Right lung (tissue), 10 donors: ENCODE measurements around the gene LMNA. TPM values are rescaled to one million over a fixed set of nuclear protein-coding genes. Genes with fewer than 3 reads are reported as not detected.
A peak's percentile ranks its signal among the peaks of the same experiment; 100 is the strongest.
"Not testable (repeated sequence)": the region's sequence is repeated elsewhere in the genome, so short reads cannot be mapped to it uniquely, and the experiment has no call there.

Experiments used
- DNase-seq, 2 donors: peaks; one replicate each; pipeline ENCODE4 v3.0.0-alpha.2; 2013
- long read RNA-seq, 8 donors: transcript quantifications; one replicate each; lab custom pipeline, GENCODE V29; 2026
- polyA plus RNA-seq, 5 donors: library from polyadenylated mRNA; unstranded; fragments of 120-200 nt; gene quantifications; one replicate each; pipeline versions ENCODE4 v1.2.1 to v1.2.3, GENCODE V29; 2013; ENCODE audit warnings: inconsistent platforms in 1 of 5, low replicate concordance in 1 of 5; ENCODE audit not compliant: insufficient read length in 5 of 5, insufficient read depth in 1 of 5

LMNA gene
- 100 to 1,000 TPM in 1 of 5 donors, 10 to 100 TPM in 4; 71.3 to 128 (median 78.0) TPM for polyA plus RNA-seq
- long read RNA-seq, donor 1, transcript LMNA-206 (12 exons, 3,190 nt), result major isoform, 14 of 32 reads
- long read RNA-seq, donor 1, partial matches to known transcripts, result 14 of 32 reads
- long read RNA-seq, donor 1, other reads (novel, unspliced or antisense), result 0 of 32 reads
- long read RNA-seq, donor 2, transcript LMNA-206 (12 exons, 3,190 nt), result major isoform, 7 of 13 reads
- long read RNA-seq, donor 2, partial matches to known transcripts, result 6 of 13 reads
- long read RNA-seq, donor 2, other reads (novel, unspliced or antisense), result 0 of 13 reads
- long read RNA-seq, donor 3, partial matches to known transcripts, result 15 of 20 reads
- long read RNA-seq, donor 3, other reads (novel, unspliced or antisense), result 0 of 20 reads
- long read RNA-seq, donor 4, transcript LMNA-206 (12 exons, 3,190 nt), result major isoform, 5 of 14 reads
- long read RNA-seq, donor 4, partial matches to known transcripts, result 8 of 14 reads
- long read RNA-seq, donor 4, other reads (novel, unspliced or antisense), result 0 of 14 reads
- long read RNA-seq, donor 5, transcript LMNA-206 (12 exons, 3,190 nt), result major isoform, 9 of 46 reads
- long read RNA-seq, donor 5, partial matches to known transcripts, result 36 of 46 reads
- long read RNA-seq, donor 5, other reads (novel, unspliced or antisense), result 0 of 46 reads
- long read RNA-seq, donor 6, transcript LMNA-206 (12 exons, 3,190 nt), result major isoform, 17 of 48 reads
- long read RNA-seq, donor 6, partial matches to known transcripts, result 30 of 48 reads
- long read RNA-seq, donor 6, other reads (novel, unspliced or antisense), result 0 of 48 reads
- long read RNA-seq, donor 7, transcript LMNA-206 (12 exons, 3,190 nt), result major isoform, 8 of 34 reads
- long read RNA-seq, donor 7, partial matches to known transcripts, result 25 of 34 reads
- long read RNA-seq, donor 7, other reads (novel, unspliced or antisense), result 0 of 34 reads
- long read RNA-seq, donor 8, transcript LMNA-206 (12 exons, 3,190 nt), result major isoform, 5 of 5 reads
- long read RNA-seq, donor 8, partial matches to known transcripts, result 0 of 5 reads
- long read RNA-seq, donor 8, other reads (novel, unspliced or antisense), result 0 of 5 reads

DNA sequence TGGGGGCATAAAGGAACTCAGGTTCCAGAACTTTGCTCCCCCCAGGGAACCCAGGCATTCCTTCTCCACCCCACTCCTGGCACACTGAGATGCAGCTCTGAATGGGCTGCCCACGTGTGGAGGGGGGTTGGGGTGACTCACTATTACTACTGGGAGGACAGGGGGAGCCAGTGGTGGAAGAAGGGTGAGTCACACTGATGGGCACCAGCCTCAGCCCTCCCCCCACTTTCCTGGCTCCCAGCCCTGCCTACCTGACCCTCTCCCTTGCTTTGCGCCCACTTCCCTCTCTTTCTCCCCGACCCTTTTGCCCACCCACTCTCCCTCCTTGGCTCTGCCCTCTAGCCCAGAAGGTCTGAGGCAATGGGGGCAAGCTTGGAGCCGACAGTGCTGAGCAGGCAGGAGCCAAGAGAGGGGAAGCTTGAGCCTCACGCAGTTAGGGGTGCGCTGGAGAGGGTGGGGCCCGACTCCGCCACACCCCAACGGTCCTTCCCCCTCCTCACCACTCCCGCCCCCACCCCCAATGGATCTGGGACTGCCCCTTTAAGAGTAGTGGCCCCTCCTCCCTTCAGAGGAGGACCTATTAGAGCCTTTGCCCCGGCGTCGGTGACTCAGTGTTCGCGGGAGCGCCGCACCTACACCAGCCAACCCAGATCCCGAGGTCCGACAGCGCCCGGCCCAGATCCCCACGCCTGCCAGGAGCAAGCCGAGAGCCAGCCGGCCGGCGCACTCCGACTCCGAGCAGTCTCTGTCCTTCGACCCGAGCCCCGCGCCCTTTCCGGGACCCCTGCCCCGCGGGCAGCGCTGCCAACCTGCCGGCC lies at the start of gene LMNA:
LMNA (plus strand) TSS at position 611 of the 818 bp plus-strand sequence. CDS start 208 bp downstream, outside the sequence.
- DNase-seq, result peak; percentile 81 to 83

DNA sequence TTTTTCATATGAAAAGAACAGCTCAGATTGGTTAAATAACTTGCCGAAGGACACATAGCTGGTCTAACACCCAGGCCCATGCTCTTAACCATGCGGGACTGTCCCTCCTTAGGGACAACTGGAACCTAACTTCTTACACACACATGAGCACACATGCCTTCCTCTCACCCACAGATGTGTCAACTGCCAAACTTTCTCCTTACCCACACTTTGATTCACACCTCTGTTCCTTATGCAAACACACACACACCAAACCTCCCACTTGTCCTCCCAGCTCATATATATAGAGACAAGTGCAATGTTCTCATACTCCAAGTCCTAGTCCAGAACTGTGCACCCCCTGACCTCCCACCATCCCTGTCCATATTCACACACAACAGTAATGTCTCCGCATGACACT lies 49.3 kb upstream of the LMNA start:
- DNase-seq, result no peak

GRCh38 chr1:156065871-156066270 lies 48.6 kb upstream of the LMNA start:
- DNase-seq, result no peak

GRCh38 chr1:156067262-156067661 lies 47.2 kb upstream of the LMNA start:
- DNase-seq, result no peak

GRCh38 chr1:156069490-156070455 lies 44.7 kb upstream of the LMNA start:
- DNase-seq, result no peak

DNA sequence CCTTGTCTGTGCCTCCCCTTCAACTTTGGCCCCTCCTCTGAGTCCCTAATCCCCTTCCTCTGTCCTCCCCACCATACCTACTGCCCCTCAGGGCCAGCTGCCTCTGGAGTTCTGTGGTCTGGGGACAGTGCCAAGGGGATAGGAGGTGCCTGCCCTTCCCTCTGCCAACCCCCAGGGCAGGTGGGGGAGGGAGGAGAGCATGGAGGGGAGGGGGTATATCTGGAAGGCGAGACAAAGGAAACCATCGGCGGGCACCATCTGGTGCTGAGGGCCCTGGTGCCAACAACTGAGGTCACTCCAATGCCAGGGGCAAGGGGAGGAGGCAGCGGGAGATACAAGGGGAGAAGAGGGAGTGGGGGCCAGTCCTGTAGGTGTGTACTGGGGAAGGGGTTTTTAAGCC lies 44.0 kb upstream of the LMNA start:
- no peak for DNase-seq

DNA sequence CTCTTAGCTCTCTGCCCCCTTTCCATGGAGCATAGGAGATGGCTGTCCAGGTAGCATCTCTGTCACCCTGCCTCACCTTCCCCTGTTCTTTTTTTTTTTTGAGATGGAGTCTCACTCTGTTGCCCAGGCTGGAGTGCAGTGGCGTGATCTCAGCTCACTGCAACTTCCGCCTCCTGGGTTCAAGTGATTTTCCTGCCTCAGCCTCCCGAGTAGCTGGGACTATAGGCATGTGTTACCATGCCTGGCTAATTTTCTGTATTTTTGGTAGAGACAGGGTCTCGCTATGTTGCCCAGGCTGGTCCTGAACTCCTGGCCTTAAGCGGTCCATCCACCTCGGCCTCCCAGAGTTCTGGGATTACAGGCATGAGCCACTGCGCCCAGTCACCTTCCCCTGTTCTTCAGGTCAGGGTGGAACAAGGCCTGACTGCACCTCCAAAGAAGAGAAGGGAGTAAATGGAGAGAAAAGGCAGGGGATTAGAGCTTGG lies 43.1 kb upstream of the LMNA start:
- not testable (repeated sequence) for DNase-seq

- no peak for DNase-seq
These were observed 42.3 kb upstream of the LMNA start for GRCh38 chr1:156072251-156072650.

- DNase-seq, result no peak
These were observed 41.3 kb upstream of the LMNA start for GRCh38 chr1:156073110-156073687.

GRCh38 chr1:156073740-156074139 lies 40.8 kb upstream of the LMNA start:
- DNase-seq, result no peak

DNA sequence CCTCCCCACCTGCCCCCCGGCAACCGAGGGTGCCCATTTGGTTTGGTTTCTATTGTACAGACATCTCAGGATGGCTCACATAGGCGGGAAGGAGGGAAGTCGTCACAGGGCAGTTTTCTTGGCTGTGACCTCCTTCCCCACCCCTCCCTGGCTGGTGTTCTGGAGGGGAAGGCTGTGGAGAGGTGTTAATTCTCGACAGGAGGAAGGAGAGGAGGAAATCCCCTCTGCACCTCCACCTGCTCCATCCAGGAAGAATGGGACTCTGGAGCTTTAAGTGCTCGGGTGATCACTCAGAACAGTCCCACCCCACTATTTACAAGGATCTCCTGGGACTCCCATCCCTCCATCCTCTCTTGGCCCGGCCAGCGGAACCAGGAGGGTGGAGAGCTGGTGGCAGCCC lies 39.9 kb upstream of the LMNA start:
- no peak for DNase-seq

- no peak for DNase-seq
These were observed 39.3 kb upstream of the LMNA start for GRCh38 chr1:156075162-156075561.

DNA sequence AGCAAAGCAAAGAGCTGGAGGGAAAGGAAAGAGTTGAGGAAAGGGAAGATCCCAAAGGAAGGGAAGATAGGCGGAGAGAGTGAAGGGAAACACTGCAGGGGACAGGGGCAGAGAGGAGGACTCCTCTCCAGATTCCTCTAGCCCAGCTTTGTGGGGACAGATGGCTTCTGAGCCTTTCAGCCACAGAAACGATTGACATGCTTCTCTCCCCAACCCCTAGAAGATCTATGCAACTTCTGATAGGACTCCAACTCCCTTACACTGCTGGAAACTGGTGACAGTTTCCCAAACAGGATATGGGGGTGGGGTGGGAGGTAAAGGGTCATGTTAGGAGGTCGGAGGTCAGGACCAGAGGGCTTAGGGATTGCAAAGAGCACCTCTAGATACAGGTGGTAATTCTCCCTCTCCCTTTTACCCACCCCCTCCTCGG lies 38.7 kb upstream of the LMNA start:
- DNase-seq, result no peak

DNA sequence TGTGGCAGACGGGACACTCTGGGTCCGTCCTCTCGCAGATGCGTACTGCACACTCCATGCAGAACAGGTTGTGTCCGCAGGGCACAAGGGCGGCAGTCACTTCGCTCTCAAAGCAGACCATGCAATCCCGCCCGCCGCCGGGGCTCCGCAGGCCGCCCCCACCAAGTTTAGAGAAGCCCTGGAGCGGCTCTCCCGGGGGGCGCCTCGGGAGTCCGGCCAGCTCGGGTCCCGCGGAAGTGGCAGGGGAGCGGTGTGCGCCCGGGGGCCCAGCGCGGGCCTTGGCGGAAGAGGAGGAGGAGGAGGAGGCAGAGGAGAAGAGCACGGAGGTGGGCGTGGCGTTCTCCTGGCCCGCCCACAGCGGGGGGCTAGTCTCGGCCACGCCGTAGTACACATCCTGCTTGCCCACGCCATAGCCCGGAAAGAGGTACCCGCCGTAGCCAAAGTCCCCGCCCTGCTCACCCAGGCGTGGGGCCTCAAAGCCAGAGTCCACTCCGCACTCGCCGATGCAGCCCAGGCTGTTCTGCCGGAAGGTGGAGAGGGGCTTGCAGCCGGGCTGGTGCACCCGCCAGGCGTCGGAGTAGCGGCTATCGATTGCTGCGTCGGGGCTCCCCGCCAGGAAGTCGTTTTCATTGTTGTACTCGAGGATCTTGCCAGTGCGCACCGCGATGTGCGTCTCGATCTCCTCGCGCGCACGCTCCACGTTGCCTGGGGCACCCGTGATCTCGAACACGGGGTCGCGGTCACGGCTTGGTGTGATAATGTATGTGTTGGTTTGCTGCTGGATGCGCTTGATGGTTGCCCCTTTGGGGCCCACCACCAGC lies 37.7 kb upstream of the LMNA start:
- peak; percentile 44 to 57 for DNase-seq

DNA sequence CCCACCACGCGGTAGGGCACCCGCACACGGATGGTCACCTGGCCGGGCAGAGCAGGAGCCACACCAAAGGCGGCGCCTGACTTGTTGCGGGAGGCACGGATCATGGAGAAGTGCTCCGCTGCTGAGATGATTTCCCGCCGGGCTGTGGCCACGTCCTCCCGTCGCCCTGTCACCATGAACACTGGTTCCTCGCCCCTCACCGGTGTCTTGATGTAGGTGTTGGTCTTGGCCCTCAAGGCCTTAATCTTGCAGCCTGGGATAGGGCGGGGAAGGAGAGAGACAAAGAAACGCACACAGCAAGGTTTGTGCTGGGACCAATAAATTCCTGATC lies 37.1 kb upstream of the LMNA start:
- DNase-seq, result no peak

DNA sequence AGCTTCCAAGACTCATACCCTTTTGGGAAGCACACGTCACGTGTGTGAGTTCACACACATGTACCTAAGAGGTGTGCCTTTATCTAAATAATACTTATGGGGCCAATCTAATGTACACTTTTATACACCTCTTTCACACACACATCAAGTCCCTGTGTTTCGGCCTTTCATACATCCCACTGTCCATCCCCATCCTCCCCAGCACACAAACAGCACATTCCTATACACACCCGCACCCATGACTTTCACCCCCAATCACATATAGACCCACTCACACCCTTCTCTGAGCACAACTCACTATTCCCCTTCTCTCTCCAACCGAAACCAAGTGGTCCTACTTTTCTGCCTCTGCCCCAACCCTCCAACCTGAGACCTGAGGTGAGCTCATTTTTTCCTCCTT lies 35.8 kb upstream of the LMNA start:
- no peak for DNase-seq

DNA sequence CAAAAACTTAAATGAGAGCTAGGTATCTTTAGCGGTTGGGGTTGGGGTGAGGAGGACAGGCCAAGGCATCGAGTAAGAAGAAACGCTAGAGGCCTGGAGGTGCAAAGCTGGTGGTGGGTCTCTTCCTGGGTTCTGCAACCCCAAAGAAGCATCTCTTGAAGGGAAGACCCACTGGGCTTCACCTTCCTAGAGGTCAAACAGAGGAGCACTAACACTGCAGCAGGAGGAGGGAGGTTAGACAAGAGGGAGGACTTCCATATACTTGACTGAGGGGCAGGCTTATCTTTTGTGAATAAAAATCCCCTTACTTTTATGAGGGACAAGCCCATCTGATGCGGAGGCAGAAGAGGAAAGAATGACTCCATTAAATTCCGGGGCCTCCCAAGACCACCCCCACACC lies 34.7 kb upstream of the LMNA start:
- no peak for DNase-seq

- peak in 1 of 2 donors; percentile 43 for DNase-seq
These were observed 34.2 kb upstream of the LMNA start for GRCh38 chr1:156080241-156080862.
